ENCODE measurements around the gene GPR68.

The GPR68 gene

DNA sequence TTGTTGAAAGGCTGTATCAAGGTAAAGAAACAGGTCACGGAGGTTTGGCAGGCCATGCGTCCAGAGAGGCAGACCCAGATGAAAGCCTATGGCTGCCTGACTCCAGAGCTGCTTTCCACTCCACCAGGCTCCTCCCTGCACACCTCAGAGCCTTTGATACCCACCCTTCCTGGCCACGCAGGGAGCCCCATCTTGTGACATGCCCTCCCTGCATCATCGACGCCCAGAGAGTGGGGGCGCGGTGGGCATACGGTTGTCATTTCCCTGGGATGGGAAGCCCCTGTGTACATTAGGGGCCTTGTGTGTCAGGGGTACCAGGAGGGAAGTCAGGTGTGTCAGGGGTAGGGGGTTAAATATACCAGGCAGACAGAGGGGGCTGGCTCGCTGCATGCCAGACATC is 30.3 kb upstream of the GPR68 start:
- TF ChIP-seq, protein P1, sequence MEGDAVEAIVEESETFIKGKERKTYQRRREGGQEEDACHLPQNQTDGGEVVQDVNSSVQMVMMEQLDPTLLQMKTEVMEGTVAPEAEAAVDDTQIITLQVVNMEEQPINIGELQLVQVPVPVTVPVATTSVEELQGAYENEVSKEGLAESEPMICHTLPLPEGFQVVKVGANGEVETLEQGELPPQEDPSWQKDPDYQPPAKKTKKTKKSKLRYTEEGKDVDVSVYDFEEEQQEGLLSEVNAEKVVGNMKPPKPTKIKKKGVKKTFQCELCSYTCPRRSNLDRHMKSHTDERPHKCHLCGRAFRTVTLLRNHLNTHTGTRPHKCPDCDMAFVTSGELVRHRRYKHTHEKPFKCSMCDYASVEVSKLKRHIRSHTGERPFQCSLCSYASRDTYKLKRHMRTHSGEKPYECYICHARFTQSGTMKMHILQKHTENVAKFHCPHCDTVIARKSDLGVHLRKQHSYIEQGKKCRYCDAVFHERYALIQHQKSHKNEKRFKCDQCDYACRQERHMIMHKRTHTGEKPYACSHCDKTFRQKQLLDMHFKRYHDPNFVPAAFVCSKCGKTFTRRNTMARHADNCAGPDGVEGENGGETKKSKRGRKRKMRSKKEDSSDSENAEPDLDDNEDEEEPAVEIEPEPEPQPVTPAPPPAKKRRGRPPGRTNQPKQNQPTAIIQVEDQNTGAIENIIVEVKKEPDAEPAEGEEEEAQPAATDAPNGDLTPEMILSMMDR (conservative IDR thresholded peaks at IDR 0.05; ENCODE audit: low read depth, low read length): no peak
- no peak overlapping the region for H3K4me3 ChIP-seq (ENCODE audit: low read length)
- no peak for DNase-seq (ENCODE audit: low read depth)

DNA sequence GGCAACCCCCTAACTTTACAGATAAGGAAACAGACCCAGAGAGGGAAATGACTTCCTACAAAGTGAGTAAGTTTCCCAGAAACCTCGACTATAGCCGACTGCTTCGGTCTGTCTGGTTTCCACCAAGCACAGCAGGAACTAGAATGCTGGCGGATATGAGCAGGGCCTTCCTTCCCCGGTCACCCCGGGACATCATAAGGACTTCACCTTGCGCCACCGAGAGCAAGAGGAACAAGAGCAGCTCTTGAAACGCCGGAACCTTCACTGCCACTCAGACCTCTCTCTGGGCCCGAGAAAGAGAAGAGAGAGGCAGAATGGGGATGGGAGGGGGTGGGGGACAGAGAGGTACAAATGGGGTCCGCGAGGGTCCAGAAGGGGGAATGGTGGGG is 29.4 kb upstream of the GPR68 start:
- no peak for DNase-seq (ENCODE audit: low read depth)
- TF ChIP-seq, protein P1 (conservative IDR thresholded peaks at IDR 0.05; ENCODE audit: low read depth, low read length): no peak
- no peak overlapping the region for H3K4me3 ChIP-seq (ENCODE audit: low read length)

DNA sequence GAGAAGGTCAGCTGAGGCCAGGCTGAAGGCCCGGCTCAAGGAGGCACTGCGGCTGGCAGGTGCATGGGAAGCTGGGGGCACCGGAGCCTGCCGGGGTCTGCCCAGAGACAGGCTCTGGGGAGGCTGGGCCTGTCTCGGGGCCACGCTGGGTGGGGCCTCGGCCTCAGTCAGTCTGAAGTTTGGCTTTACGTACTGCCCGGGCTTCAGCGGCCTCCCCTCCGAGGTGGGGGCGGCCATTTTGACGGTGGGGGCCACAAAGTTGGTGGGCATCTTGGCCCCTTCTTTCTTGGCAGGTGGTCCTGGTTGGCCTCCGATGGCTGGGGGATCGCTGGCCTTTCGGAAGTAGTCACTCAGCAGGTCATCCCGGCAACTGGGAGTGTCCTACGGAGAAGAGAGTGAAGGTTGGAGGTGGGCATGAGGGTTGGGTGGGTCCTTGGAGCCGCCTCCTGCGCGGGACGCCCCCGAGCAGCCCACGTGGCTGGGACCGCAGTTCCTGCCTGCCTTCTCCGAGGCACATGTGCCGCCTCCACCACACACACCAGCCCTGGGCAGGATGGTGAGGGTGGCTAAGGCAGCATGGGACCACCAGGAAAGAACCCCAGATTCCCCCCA is 28.9 kb upstream of the GPR68 start:
- H3K4me3 ChIP-seq (ENCODE audit: low read length): no peak overlapping the region
- TF ChIP-seq, protein P1 (conservative IDR thresholded peaks at IDR 0.05; ENCODE audit: low read depth, low read length): no peak
- no peak for DNase-seq (ENCODE audit: low read depth)

DNA sequence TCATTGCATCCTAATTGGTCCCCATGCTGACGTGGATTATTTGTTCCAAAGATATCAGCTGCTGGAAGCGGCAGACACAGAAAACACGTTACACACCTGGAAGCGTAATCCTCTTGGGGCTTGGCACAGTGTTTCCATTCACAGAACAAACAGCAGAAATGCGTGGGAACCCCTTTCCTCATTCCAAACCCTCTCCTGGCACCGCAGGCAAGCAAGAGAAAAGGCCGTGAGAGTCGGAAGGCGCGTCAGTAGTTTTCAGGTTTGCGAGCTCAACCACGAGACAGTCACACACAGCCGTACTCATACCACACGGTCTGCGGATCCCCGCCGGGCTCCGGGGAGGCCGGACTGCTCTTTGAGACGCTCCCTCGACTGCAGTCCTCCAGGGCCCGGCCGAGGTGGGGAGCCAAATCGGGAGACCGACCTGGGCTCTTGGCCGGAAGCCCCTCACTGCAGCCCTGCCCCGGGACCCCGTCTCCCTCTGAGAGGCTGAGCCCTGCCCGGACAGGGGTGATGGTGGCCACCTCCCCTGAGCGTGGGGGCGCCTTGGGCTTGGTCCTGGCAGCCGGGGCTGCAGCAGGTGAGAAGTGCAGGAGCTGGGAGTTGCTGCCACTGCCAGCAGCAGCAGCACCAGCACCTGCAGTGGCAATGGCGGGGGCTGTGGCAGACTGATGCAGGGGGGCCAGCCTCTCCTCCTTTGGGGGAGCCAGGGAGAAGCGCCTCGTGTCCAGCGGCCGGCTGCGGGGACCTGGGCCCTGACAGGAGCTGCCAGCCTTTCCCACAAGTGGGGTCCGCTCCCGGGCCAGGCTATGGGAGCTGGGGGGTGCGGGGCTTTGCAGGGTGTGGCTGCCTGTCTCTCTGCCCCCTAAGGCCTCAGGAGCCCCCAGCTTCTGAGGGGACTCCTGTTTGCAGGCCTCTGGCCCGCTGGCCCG is 28.1 kb upstream of the GPR68 start:
- no peak overlapping the region for H3K4me3 ChIP-seq (ENCODE audit: low read length)
- TF ChIP-seq, protein P1 (conservative IDR thresholded peaks at IDR 0.05; ENCODE audit: low read depth, low read length): no peak

DNA sequence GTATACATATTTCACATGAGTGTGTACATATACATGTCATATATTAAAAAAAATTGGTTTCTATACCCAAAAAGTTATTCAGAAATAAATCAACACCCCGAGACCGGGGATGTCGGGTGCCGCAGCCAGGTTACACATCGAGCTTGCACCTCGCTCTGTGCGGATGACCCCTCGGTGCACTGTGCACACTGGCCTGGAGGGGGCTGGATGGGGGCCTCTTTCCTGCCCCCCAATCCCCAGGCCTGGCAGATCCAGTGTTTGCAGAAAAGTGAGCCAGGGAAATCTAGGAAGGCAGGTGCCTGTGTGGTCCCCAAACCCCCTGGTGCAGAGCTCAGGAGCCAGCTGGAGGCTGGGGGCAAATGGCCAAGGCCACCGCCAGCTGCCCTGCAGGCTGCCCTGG is 27.1 kb upstream of the GPR68 start:
- DNase-seq (ENCODE audit: low read depth): no peak

More for the DNA sequence above, 28.1 kb upstream of the GPR68 start:
- DNase-seq (ENCODE audit: low read depth): no peak

DNA sequence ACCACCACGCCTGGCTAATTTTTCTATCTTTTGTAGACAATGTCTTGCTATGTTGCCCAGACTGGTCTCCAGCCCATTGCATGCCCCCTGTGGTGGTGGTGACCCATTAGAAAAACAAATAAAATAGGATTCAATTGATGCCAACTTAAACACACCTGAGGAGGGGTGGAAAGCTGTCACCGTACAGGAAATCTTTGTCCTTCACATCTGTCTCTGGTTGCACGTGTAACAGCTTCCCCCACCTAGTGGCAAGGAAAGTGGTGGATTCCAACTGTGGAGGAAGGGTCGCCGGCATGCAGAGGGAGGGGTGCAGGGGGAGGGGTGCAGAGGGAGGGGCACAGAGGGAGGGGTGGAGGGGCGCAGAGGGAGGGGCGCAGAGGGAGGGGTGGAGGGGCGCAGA is 26.1 kb upstream of the GPR68 start:
- no peak overlapping the region for H3K4me3 ChIP-seq (ENCODE audit: low read length)
- no peak for DNase-seq (ENCODE audit: low read depth)
- TF ChIP-seq, protein P1 (conservative IDR thresholded peaks at IDR 0.05; ENCODE audit: low read depth, low read length): no peak

More for the DNA sequence above, 27.1 kb upstream of the GPR68 start:
- no peak overlapping the region for H3K4me3 ChIP-seq (ENCODE audit: low read length)
- TF ChIP-seq, protein P1 (conservative IDR thresholded peaks at IDR 0.05; ENCODE audit: low read depth, low read length): no peak
